OCI-LY1 (cell line): ENCODE measurements around the gene PTPRM.

Experiments
- H2AFZ ChIP-seq: fragments of 200-600 bp; sonication (generic), shearing (Covaris generic); 2 replicates; pipeline ENCODE4 v1.6.0; 2014; ENCODE audit warnings: antibody characterized with exemption, mild to moderate bottlenecking, low read length
- H3F3A ChIP-seq: fragments of 200-600 bp; sonication (generic), shearing (Covaris generic); 2 replicates; pipeline ENCODE4 v1.6.0; 2014; ENCODE audit warnings: mild to moderate bottlenecking, antibody characterized with exemption, low read length, moderate library complexity; ENCODE audit not compliant: insufficient read depth
- H3K27ac ChIP-seq: fragments of 200-600 bp; sonication (generic); 2 replicates; pipeline ENCODE4 v1.5.1; 2014; ENCODE audit warnings: low read length, mixed run types, mild to moderate bottlenecking, low read depth; ENCODE audit not compliant: poor library complexity, severe bottlenecking
- H3K27me3 ChIP-seq: fragments of 200-600 bp; sonication (generic); 2 replicates; pipeline ENCODE4 v1.6.0; 2014; ENCODE audit warnings: antibody characterized with exemption, mild to moderate bottlenecking, low read length, moderate library complexity; ENCODE audit not compliant: insufficient read depth
- H3K36me3 ChIP-seq: fragments of 200-600 bp; sonication (generic); 2 replicates; pipeline ENCODE4 v1.6.1; 2014; ENCODE audit warnings: mild to moderate bottlenecking, antibody characterized with exemption, low read length, moderate library complexity, mixed read lengths; ENCODE audit not compliant: insufficient read depth
- H3K4me1 ChIP-seq: fragments of 200-600 bp; sonication (generic); 2 replicates; pipeline ENCODE4 v1.5.1; 2014; ENCODE audit warnings: mild to moderate bottlenecking, low read length, moderate library complexity; ENCODE audit not compliant: insufficient read depth, severe bottlenecking
- H3K4me2 ChIP-seq: fragments of 200-600 bp; sonication (generic), shearing (Covaris generic); 2 replicates; pipeline ENCODE4 v1.6.1; 2014; ENCODE audit warnings: low read length
- H3K4me3 ChIP-seq: fragments of 200-600 bp; sonication (generic); 2 replicates; pipeline ENCODE4 v1.5.1; 2014; ENCODE audit warnings: low read length, low read depth, mild to moderate bottlenecking, mixed read lengths; ENCODE audit not compliant: poor library complexity, severe bottlenecking
- H3K79me2 ChIP-seq: fragments of 200-600 bp; shearing (Covaris generic); 2 replicates; pipeline ENCODE4 v1.6.1; 2016; ENCODE audit warnings: mixed run types, low read length, mixed read lengths; ENCODE audit not compliant: insufficient read depth
- H3K9ac ChIP-seq: fragments of 200-600 bp; sonication (generic), shearing (Covaris generic); 2 replicates; pipeline ENCODE4 v1.6.1; 2014; ENCODE audit warnings: mild to moderate bottlenecking, low read length, mixed read lengths
- H3K9me2 ChIP-seq: fragments of 200-600 bp; sonication (generic), shearing (Covaris generic); 2 replicates; pipeline ENCODE4 v1.6.1; 2014; ENCODE audit warnings: low read depth, mild to moderate bottlenecking, low read length, mixed read lengths
- H3K9me3 ChIP-seq: fragments of 200-600 bp; shearing (Covaris generic); 2 replicates; pipeline ENCODE4 v1.6.1; 2014; ENCODE audit warnings: low read length, mixed read lengths
- H4K20me1 ChIP-seq: fragments of 200-600 bp; sonication (generic), shearing (Covaris generic); 2 replicates; pipeline ENCODE4 v1.6.0; 2016; ENCODE audit warnings: mild to moderate bottlenecking, low read length; ENCODE audit not compliant: insufficient read depth
- EZH2 ChIP-seq: fragments of 200-600 bp; sonication (generic), shearing (Covaris generic); IDR thresholded peaks from 2 replicates; pipeline ENCODE4 v1.8.0; 2017; ENCODE audit warnings: borderline replicate concordance, mixed run types, mild to moderate bottlenecking, antibody characterized with exemption, low read length, moderate library complexity, mixed read lengths
- TF ChIP-seq, protein P1 (sequence below): fragments of 200-600 bp; sonication (generic), shearing (Covaris generic); IDR thresholded peaks from 2 replicates; pipeline ENCODE4 v1.5.1; 2017; ENCODE audit warnings: mild to moderate bottlenecking, antibody characterized with exemption, low read length, moderate library complexity, mixed read lengths

PTPRM gene

GRCh38 chr18:8215741-8216140 lies 648.6 kb downstream of the PTPRM start:
- no peaks in the 10 kb centered on the region for H3K4me1 ChIP-seq
- no peaks in the 10 kb centered on the region for H3K9me3 ChIP-seq
- peaks cover 4% of the 10 kb centered on the region; the same call in 1 of the 2 replicates for H3K27me3 ChIP-seq
- no peak overlapping the region for H3K27ac ChIP-seq
- no peaks in the 10 kb centered on the region for H4K20me1 ChIP-seq
- H3K4me2 ChIP-seq, result no peak overlapping the region
- no peak for TF ChIP-seq EZH2
- TF ChIP-seq, protein P1, sequence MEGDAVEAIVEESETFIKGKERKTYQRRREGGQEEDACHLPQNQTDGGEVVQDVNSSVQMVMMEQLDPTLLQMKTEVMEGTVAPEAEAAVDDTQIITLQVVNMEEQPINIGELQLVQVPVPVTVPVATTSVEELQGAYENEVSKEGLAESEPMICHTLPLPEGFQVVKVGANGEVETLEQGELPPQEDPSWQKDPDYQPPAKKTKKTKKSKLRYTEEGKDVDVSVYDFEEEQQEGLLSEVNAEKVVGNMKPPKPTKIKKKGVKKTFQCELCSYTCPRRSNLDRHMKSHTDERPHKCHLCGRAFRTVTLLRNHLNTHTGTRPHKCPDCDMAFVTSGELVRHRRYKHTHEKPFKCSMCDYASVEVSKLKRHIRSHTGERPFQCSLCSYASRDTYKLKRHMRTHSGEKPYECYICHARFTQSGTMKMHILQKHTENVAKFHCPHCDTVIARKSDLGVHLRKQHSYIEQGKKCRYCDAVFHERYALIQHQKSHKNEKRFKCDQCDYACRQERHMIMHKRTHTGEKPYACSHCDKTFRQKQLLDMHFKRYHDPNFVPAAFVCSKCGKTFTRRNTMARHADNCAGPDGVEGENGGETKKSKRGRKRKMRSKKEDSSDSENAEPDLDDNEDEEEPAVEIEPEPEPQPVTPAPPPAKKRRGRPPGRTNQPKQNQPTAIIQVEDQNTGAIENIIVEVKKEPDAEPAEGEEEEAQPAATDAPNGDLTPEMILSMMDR, result no peak
- H3K9ac ChIP-seq, result no peak overlapping the region
- no peak overlapping the region for H3K4me3 ChIP-seq
- H2AFZ ChIP-seq, result no peak overlapping the region
- no peaks in the 10 kb centered on the region for H3K79me2 ChIP-seq
- H3K36me3 ChIP-seq, result no peaks in the 10 kb centered on the region
- no peaks in the 10 kb centered on the region for H3F3A ChIP-seq
- no peaks in the 10 kb centered on the region for H3K9me2 ChIP-seq

GRCh38 chr18:8217051-8217564 lies 650.0 kb downstream of the PTPRM start:
- Histone ChIP-seq H3K9me2 (no peaks in the 10 kb centered on the region), H3K36me3 (no peaks in the 10 kb centered on the region), H2AFZ (no peak overlapping the region), H3K27ac (no peak overlapping the region), H4K20me1 (no peaks in the 10 kb centered on the region), H3F3A (no peaks in the 10 kb centered on the region), H3K4me1 (no peaks in the 10 kb centered on the region), H3K4me3 (no peak overlapping the region), H3K4me2 (no peak overlapping the region), H3K79me2 (no peaks in the 10 kb centered on the region), H3K9me3 (no peaks in the 10 kb centered on the region), H3K27me3 (peaks cover 4% of the 10 kb centered on the region; the same call in 1 of the 2 replicates), H3K9ac (no peak overlapping the region)
- TF ChIP-seq, protein P1, result no peak
- TF ChIP-seq EZH2, result no peak

- no peak overlapping the region for H2AFZ ChIP-seq
- no peak overlapping the region for H3K4me2 ChIP-seq
- no peaks in the 10 kb centered on the region for H3K9me3 ChIP-seq
- no peaks in the 10 kb centered on the region for H3F3A ChIP-seq
- TF ChIP-seq EZH2, result no peak
- TF ChIP-seq, protein P1, result no peak
- H3K79me2 ChIP-seq, result no peaks in the 10 kb centered on the region
- no peak overlapping the region for H3K4me3 ChIP-seq
- no peaks in the 10 kb centered on the region for H3K4me1 ChIP-seq
- no peaks in the 10 kb centered on the region for H3K36me3 ChIP-seq
- H3K9ac ChIP-seq, result no peak overlapping the region
- H3K27me3 ChIP-seq, result peaks cover 4% of the 10 kb centered on the region; the same call in 1 of the 2 replicates
- H3K27ac ChIP-seq, result no peak overlapping the region
- H4K20me1 ChIP-seq, result no peaks in the 10 kb centered on the region
- no peaks in the 10 kb centered on the region for H3K9me2 ChIP-seq
These were observed 651.1 kb downstream of the PTPRM start for GRCh38 chr18:8218197-8218596.
